SU-DHL-6 (cell line): ENCODE results near the gene TMEM174.

Experiments
- H2AFZ ChIP-seq: fragments of 200-600 bp; sonication (generic); 2 replicates; pipeline ENCODE4 v1.6.1; 2014; ENCODE audit warnings: low read depth, mild to moderate bottlenecking, moderate library complexity, mixed read lengths, antibody characterized with exemption, low read length; ENCODE audit not compliant: severe bottlenecking
- H3F3A ChIP-seq: fragments of 200-600 bp; shearing (Covaris generic); 2 replicates; pipeline ENCODE4 v1.6.0; 2016; ENCODE audit warnings: antibody characterized with exemption, mild to moderate bottlenecking; ENCODE audit not compliant: insufficient read depth
- H3K27ac ChIP-seq: fragments of 200-600 bp; sonication (generic); 2 replicates; pipeline ENCODE4 v1.5.1; 2016; ENCODE audit warnings: low read depth, mild to moderate bottlenecking, low read length, moderate library complexity, mixed read lengths
- H3K27me3 ChIP-seq: fragments of 200-600 bp; sonication (generic), shearing (Covaris generic); 2 replicates; pipeline ENCODE4 v1.6.0; 2014; ENCODE audit warnings: mild to moderate bottlenecking, low read length
- H3K36me3 ChIP-seq: fragments of 200-600 bp; sonication (generic); 2 replicates; pipeline ENCODE4 v1.6.1; 2014; ENCODE audit warnings: mild to moderate bottlenecking, low read length, mixed read lengths
- H3K4me2 ChIP-seq: fragments of 300-600, 200-600 bp; shearing (Covaris generic), sonication (generic); 2 replicates; pipeline ENCODE4 v1.6.0; 2014; ENCODE audit warnings: low read length, low read depth, mild to moderate bottlenecking; ENCODE audit not compliant: poor library complexity, severe bottlenecking
- H3K4me3 ChIP-seq: fragments of 200-600 bp; sonication (generic); 2 replicates; pipeline ENCODE4 v1.5.1; 2014; ENCODE audit warnings: antibody characterized with exemption, low read length, mild to moderate bottlenecking, mixed read lengths; ENCODE audit not compliant: insufficient read depth, poor library complexity, severe bottlenecking
- H3K79me2 ChIP-seq: fragments of 200-600 bp; sonication (generic); 2 replicates; pipeline ENCODE4 v1.6.1; 2014; ENCODE audit warnings: mild to moderate bottlenecking, low read length, moderate library complexity; ENCODE audit not compliant: insufficient read depth
- H3K9ac ChIP-seq: fragments of 200-600 bp; sonication (generic); 2 replicates; pipeline ENCODE4 v1.7.0; 2014; ENCODE audit warnings: mild to moderate bottlenecking, low read length
- H3K9me2 ChIP-seq: fragments of 200-600 bp; sonication (generic); replicated peaks from 2 replicates; pipeline ENCODE4 v1.6.1; 2014; ENCODE audit warnings: low read length; ENCODE audit not compliant: insufficient read depth
- H3K9me3 ChIP-seq: fragments of 200-600 bp; sonication (generic); 2 replicates; pipeline ENCODE4 v1.6.1; 2014; ENCODE audit warnings: low read length, mixed read lengths; ENCODE audit not compliant: insufficient read depth
- H4K20me1 ChIP-seq: fragments of 200-600 bp; sonication (generic); 2 replicates; pipeline ENCODE4 v1.6.1; 2014; ENCODE audit warnings: low read depth, mild to moderate bottlenecking, antibody characterized with exemption, low read length, moderate library complexity, mixed read lengths
- CTCF ChIP-seq: fragments of 200-600 bp; sonication (generic); IDR thresholded peaks from one replicate; pipeline ENCODE4 v1.5.1; 2017; ENCODE audit warnings: antibody characterized with exemption, mild to moderate bottlenecking, low read length, moderate library complexity; ENCODE audit not compliant: insufficient read depth, poor library complexity, severe bottlenecking
- EZH2phosphoT487 ChIP-seq: fragments of 200-600 bp; sonication (generic), shearing (Covaris generic); conservative IDR thresholded peaks from 2 replicates; pipeline ENCODE4 v1.6.1; 2018; ENCODE audit warnings: mild to moderate bottlenecking, antibody characterized with exemption, low read length, moderate library complexity, mixed read lengths

The TMEM174 gene

GRCh38 chr5:73155271-73156222 is 17.4 kb upstream of the TMEM174 start:
- Histone ChIP-seq H3K27ac (no peak overlapping the region), H3F3A (no peaks in the 10 kb centered on the region; the same call in 1 of the 2 replicates), H3K9ac (no peak overlapping the region), H3K79me2 (no peaks in the 10 kb centered on the region), H3K9me2 (no peaks in the 10 kb centered on the region), H3K4me2 (no peak overlapping the region), H3K27me3 (no peaks in the 10 kb centered on the region), H3K36me3 (no peaks in the 10 kb centered on the region), H4K20me1 (no peaks in the 10 kb centered on the region), H2AFZ (no peak overlapping the region), H3K9me3 (no peaks in the 10 kb centered on the region), H3K4me3 (no peak overlapping the region)
- TF ChIP-seq CTCF: no peak
- TF ChIP-seq EZH2phosphoT487: no peak

DNA sequence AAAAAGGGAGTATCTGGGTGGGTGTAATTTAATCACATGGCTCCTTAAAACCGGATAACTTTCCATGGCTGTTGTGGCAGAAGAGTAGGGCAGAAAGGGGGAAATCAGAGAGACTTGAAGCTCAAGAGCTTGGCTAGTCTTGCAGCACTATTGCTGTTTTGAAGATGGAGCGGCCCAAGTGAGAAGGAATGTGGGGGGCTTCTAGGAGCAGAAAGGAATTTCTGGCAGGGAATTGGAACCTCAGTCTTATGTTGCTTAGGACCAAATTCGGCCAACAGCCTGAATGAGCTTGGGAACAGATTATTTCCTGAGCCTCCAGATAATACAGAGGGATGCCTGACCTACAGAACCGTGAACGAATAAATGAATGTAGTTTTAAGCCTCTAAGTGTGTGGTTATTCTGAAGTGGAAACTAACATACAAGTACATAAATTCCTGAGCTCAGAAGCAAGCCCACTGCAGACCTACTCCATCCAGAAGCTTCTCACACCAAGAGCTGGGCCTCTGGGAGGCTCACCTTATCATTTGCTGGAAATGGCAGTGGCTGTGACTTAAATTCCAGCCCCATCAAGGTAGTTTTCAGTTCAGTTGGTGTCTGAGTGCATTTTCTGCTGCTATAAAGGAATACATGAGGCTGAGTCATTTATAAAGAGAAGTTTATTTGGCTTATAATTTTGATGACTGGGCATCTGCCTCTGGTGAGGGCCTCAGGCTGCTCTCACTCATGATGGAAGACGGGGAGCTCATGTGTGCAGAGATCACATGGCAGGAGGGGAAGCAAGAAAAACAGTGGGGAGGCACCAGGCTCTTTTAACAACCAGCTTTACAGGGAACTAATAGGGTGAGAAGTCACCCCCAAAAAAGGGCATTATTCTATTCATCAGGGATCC is 15.3 kb upstream of the TMEM174 start:
- no peak overlapping the region for H3K9ac ChIP-seq
- H4K20me1 ChIP-seq: no peaks in the 10 kb centered on the region
- no peaks in the 10 kb centered on the region for H3K36me3 ChIP-seq
- no peak for TF ChIP-seq CTCF
- TF ChIP-seq EZH2phosphoT487: no peak
- no peak overlapping the region for H2AFZ ChIP-seq
- H3K4me2 ChIP-seq: no peak overlapping the region
- no peak overlapping the region for H3K4me3 ChIP-seq
- H3K79me2 ChIP-seq: no peaks in the 10 kb centered on the region
- H3K9me3 ChIP-seq: no peaks in the 10 kb centered on the region
- H3K9me2 ChIP-seq: no peaks in the 10 kb centered on the region
- H3K27me3 ChIP-seq: no peaks in the 10 kb centered on the region
- H3F3A ChIP-seq: no peaks in the 10 kb centered on the region; the same call in 1 of the 2 replicates
- no peak overlapping the region for H3K27ac ChIP-seq

DNA sequence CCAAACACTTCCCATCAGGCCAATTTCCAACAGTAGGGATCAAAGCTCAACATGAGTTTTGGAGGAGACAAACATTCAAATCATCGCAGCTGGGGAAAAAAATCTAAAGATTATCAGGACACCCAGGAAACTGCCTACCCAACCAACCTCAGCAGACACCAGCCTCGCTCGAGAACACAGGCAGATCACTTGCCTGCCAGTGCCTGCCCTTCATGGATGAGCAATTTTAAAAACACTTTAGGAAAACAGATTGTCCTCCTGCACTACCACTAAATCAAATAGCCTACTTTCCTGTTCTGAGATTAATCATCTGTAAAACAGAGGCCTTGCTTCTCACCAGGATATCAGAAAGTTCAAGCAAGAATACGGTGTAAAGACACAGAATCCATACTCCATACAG is 14.7 kb upstream of the TMEM174 start:
- Histone ChIP-seq H3K9me2 (no peaks in the 10 kb centered on the region), H3K79me2 (no peaks in the 10 kb centered on the region), H3K4me2 (no peak overlapping the region), H3K36me3 (no peaks in the 10 kb centered on the region), H3K9me3 (no peaks in the 10 kb centered on the region), H3K9ac (no peak overlapping the region), H3K4me3 (no peak overlapping the region), H3K27ac (no peak overlapping the region), H3K27me3 (no peaks in the 10 kb centered on the region), H4K20me1 (no peaks in the 10 kb centered on the region), H2AFZ (no peak overlapping the region), H3F3A (no peaks in the 10 kb centered on the region; the same call in 1 of the 2 replicates)
- no peak for TF ChIP-seq EZH2phosphoT487
- TF ChIP-seq CTCF: no peak
